ENCODE measurements around the gene MDFIC. TPM values are rescaled to one million over a fixed set of nuclear protein-coding genes. Genes with fewer than 3 reads are reported as not detected.

The MDFIC gene
- total RNA-seq, 2 donors from 2014 or later = 8.5 to 9.1 TPM

DNA sequence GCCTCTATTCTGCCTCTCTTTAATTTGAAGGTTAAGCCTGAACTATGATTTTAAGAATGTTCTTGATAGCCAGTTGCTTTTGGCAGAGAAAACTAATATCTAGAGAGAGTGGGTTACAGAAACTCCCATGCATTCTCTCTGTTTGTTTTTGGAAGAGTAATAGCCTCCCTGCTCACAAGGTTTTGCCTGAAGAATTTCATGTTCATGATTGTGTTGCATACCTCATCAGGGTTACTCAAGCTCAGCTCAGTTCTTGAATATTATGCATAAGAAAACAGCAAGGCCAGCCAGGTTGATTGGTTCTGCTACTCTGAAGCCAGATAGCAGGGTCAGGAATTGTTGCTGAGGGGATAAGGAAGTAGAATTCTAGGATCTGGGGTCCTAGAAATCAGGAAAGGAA is 137.4 kb downstream of the MDFIC start:
- Histone ChIP-seq H3K9me3 (no peaks in the 10 kb centered on the region), H3K27ac (no peak overlapping the region), H3K4me1 (no peaks in the 10 kb centered on the region), H3K36me3 (no peaks in the 10 kb centered on the region), H3K9ac (ENCODE audit: low read depth in 2 of 2, low read length in 2 of 2) (no peak overlapping the region), H3K4me3 (no peak overlapping the region), H3K27me3 (no peaks in the 10 kb centered on the region)
- no peak for DNase-seq
- TF ChIP-seq CTCF (IDR thresholded peaks at IDR 0.05) = no peak
- intact Hi-C loops (cut with DNase I) = no loop called here

GRCh38 chr7:115060095-115060870 is 138.4 kb downstream of the MDFIC start:
- TF ChIP-seq CTCF (IDR thresholded peaks at IDR 0.05) = no peak
- Histone ChIP-seq H3K4me3 (no peak overlapping the region), H3K27ac (no peak overlapping the region), H3K9ac (ENCODE audit: low read depth in 2 of 2, low read length in 2 of 2) (no peak overlapping the region), H3K27me3 (no peaks in the 10 kb centered on the region), H3K9me3 (no peaks in the 10 kb centered on the region), H3K36me3 (no peaks in the 10 kb centered on the region), H3K4me1 (no peaks in the 10 kb centered on the region)
- DNase-seq = no peak
- intact Hi-C loops (cut with DNase I) = no loop called here

DNA sequence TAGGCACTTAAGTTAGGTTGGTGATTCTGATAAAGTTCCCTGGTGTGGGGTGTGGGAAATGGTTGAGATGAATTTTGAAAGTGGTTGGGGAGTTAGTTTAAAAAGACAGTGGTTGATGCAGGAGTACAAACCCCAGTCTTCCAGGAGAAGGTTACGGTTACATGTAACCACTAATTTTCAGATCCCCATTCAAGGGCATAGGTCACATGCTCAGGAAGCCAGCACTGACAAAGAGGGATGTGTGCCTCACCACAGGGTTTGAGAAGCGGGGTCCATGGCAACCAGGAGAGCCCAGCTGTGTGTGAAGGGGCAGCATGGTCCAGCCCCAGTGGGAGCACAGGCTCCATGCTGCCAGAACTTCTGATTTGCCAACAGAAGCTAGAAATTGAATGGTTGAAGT is 144.2 kb downstream of the MDFIC start:
- Histone ChIP-seq H3K9ac (ENCODE audit: low read depth in 2 of 2, low read length in 2 of 2) (no peak overlapping the region), H3K4me1 (no peaks in the 10 kb centered on the region), H3K9me3 (no peaks in the 10 kb centered on the region), H3K4me3 (no peak overlapping the region), H3K27me3 (no peaks in the 10 kb centered on the region), H3K27ac (no peak overlapping the region), H3K36me3 (no peaks in the 10 kb centered on the region)
- no peak for TF ChIP-seq CTCF (IDR thresholded peaks at IDR 0.05)
- intact Hi-C loops (cut with DNase I) = no loop called here
- DNase-seq = no peak

DNA sequence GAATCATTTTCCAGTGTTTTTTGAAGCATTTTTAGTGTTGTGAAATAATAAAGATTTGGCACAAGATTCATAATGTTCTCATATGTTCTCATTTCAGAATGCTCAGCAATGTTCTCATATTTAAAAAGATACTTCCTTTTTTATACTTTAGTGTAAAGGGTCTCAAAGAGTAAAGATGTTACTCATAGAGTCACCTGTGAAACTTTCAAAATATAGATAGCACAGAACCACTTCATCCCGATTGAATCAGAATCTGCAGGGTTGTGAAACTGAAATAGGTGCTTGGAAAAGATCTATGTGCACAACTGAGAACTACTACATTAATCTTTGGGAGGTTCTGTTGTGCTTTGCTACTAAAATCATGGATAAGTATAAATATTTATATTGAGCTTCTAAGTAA is 144.7 kb downstream of the MDFIC start:
- TF ChIP-seq CTCF (IDR thresholded peaks at IDR 0.05) = no peak
- no peak overlapping the region for H3K4me3 ChIP-seq
- no peak for DNase-seq
- H3K27me3 ChIP-seq = no peaks in the 10 kb centered on the region
- no peak overlapping the region for H3K27ac ChIP-seq
- intact Hi-C loops (cut with DNase I) = no loop called here
- no peaks in the 10 kb centered on the region for H3K4me1 ChIP-seq
- no peak overlapping the region for H3K9ac ChIP-seq (ENCODE audit: low read depth in 2 of 2, low read length in 2 of 2)
- no peaks in the 10 kb centered on the region for H3K36me3 ChIP-seq
- H3K9me3 ChIP-seq = no peaks in the 10 kb centered on the region

DNA sequence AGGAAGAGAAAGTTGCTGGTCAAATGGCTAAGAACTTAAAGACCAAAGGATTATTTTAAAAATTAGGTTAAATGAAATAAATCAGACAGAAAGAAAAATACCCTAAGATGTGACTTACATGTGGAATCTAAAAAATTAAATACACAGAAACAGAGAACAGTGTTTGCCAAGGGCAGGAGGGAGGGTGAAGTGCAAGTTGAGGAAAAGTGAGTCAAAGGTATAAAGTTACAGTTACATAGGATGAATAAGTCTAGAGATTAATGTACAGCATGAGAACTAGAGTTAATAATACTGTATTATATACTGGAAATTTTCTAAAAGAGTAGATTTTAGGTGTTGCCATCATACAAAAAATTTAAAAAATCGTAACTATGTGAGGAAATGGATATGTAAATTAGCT is 146.3 kb downstream of the MDFIC start:
- no peak overlapping the region for H3K4me3 ChIP-seq
- intact Hi-C loops (cut with DNase I) = no loop called here
- no peaks in the 10 kb centered on the region for H3K4me1 ChIP-seq

More for the DNA sequence above, 146.3 kb downstream of the MDFIC start:
- Histone ChIP-seq H3K27me3 (no peaks in the 10 kb centered on the region), H3K27ac (no peak overlapping the region), H3K9ac (ENCODE audit: low read depth in 2 of 2, low read length in 2 of 2) (no peak overlapping the region), H3K36me3 (no peaks in the 10 kb centered on the region), H3K9me3 (no peaks in the 10 kb centered on the region)
- DNase-seq = no peak
- no peak for TF ChIP-seq CTCF (IDR thresholded peaks at IDR 0.05)

All from colonic mucosa (tissue), 4 donors.